NOMO-1 treated with dmso at 0.1 percent for 144 hours (cell line): Measurements from ENCODE around the gene WDR90.

Experiments
- DNase-seq: peaks from one replicate; lab custom pipeline; 2025; ENCODE audit not compliant: unreplicated experiment; lab: John Stamatoyannopoulos, UW

WDR90 gene

DNA sequence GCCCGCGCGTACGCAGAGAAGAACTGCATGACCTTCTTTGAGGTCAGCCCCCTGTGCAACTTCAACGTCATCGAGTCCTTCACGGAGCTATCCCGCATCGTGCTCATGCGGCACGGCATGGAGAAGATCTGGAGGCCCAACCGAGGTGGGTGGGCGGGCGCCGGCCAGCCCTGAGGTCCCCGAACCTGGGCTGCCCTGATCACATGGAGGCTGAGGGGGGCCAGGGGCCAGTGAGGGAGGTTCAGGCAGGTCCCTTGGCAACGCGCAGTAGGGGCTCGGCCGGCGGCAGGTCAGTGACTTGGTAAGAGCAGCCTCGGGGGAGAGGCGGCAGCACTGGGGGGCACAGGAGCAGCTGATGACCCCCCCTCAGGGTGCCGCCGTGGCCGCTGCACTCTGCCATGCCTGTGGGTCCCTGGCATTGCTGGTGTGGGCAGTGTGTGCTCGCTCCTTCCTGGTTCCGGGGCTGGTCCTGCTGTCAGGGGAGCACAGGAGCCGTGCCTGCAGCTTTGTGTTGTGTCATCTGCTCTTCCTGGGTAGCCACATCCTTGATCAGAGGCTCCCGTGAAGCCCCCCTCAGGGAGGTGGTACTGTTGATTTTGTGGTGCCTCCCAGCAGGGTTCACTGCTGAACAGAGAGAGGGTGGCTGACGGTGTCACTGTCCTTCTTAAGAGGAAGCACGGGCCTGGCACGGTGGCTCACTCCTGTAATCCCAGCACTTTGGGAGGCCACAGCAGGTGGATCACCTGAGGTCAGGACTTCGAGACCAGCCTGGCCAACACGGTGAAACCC is 23.0 kb upstream of the WDR90 start:
- no peak for DNase-seq

- DNase-seq = no peak
Observed at GRCh38 chr16:626787-627453, 22.2 kb upstream of the WDR90 start.

DNA sequence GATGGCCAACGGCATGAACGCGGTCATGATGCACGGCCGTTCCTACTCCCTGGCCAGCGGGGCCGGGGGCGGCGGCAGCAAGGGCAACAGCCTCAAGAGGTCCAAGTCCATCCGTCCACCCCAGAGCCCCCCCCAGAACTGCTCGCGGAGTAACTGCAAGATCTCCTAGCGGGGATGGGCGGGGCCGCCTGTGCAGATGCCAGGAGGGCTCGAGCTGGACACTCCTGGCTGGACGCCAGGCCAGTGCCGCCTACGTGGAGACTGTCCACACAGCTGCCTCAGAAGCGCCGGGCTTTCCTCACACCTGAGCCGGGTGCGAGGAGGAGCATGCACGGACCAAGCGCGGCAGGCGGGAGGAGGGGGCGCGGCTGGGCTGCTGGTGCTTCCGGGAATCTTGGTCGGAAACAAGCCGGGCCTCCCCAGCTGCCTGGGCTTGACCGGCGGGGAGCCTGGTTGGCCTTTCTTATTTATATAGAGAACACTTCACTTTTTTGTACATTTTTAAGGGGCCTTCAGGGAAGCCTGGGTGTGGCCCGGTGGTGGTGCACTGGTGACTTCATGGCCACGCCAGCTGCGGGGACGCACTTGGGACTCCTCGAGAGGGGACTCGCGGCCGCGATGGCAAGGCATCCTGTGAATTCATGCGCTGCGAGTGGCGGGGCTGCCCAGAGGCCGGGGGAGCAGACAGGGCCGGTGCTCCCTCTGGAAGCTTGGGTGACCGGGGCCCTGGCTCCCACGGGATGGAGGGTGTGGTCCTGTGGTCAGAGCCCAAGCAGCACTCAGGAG is 21.5 kb upstream of the WDR90 start:
- DNase-seq = no peak

DNA sequence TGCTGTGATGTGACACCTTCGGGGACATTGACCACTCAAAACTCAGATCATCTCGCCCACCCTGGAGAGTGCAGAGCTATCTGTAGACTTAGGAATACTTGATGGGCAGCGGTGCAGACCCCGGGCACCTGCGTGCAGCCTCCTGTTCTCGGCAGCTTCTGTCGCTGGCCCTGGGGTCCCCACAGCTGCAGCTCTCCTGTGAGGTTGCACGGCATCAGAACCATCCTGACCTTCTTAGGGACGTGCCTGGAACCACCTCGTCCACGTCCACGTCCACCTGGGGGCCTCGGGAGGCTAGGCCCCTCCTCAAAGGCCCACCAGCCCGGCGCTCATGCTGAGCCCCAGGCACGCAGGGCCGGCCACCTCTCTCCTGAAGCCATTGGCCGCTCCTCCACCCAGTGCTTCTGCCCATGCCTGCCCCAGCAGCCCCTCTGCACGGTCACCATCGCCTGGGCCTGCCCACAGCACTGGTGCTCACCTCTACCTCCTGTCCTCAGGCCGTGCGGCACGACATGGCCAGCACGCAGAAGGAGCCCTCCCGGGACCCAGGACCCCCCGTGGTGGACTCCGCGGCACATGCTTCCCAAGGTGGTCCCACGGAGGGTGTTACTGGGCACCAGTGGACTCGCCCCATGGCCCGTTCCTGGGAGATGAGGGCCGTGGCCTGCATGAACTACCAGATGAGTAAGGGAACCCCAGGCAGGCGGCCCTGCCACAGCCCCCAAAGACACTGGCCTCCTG is 20.7 kb upstream of the WDR90 start:
- DNase-seq = no peak

- DNase-seq = no peak
Observed at GRCh38 chr16:629185-629832, 19.9 kb upstream of the WDR90 start.

GRCh38 chr16:629833-630248 is 19.3 kb upstream of the WDR90 start:
- no peak for DNase-seq

DNA sequence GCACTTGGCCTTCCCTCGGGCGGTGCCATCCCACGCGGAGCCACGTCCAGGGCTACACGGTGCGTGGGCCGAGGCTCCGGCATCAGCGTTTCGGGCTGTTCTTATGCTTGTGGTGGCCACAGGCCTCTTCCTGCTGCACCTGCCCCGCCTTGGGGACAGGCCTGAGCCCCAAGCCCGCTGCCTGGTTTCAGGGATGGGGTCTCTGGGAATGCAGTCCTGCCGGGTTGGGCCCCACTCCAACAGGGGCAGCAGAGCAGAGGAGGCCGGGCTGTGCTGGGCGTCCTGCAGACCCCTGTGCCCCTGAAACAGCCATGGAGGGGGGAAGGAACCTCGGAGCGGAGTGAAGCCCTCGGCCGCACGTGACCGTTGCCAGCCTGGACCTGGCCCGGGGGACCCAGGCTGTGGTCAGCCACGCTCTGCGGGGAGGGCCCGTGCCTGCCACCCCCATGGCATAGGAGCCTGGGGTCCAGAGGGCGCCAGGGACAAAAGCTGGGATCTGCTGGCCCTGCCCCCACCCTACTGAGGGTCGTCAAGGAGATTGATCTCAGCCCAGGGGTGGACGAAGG is 18.8 kb upstream of the WDR90 start:
- no peak for DNase-seq

DNA sequence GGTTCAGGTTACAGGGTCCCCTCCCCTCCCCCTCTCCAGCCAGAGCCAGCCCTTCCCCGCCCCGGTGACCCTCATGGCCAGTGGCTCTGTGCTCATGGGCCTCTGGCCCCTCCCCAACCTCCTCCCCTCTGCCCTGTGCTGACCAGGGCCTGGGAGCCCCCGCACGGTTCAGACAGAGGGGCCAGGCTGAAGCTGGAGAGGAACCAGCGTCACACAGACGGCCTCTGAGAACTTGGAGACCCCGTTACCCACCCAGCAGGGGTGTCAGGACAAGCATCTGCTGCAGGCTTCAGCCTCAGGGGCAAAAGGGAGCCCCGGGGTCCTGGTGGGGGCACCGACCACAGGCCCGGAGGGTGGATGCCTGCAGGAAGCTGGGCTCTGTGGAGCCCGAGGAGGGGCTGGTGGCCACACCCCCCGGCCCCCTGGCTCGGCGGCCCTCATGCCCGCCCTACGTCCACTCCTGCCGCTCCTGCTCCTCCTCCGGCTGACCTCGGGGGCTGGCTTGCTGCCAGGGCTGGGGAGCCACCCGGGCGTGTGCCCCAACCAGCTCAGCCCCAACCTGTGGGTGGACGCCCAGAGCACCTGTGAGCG is 18.3 kb upstream of the WDR90 start, which contains the start of gene WFIKKN1:
Gene WFIKKN1, plus strand, starts transcription at position 171 of the 591 bp plus-strand sequence. Its CDS starts 269 bp downstream, at position 440.
- DNase-seq = no peak

GRCh38 chr16:631808-632358 is 17.3 kb upstream of the WDR90 start:
- no peak for DNase-seq

DNA sequence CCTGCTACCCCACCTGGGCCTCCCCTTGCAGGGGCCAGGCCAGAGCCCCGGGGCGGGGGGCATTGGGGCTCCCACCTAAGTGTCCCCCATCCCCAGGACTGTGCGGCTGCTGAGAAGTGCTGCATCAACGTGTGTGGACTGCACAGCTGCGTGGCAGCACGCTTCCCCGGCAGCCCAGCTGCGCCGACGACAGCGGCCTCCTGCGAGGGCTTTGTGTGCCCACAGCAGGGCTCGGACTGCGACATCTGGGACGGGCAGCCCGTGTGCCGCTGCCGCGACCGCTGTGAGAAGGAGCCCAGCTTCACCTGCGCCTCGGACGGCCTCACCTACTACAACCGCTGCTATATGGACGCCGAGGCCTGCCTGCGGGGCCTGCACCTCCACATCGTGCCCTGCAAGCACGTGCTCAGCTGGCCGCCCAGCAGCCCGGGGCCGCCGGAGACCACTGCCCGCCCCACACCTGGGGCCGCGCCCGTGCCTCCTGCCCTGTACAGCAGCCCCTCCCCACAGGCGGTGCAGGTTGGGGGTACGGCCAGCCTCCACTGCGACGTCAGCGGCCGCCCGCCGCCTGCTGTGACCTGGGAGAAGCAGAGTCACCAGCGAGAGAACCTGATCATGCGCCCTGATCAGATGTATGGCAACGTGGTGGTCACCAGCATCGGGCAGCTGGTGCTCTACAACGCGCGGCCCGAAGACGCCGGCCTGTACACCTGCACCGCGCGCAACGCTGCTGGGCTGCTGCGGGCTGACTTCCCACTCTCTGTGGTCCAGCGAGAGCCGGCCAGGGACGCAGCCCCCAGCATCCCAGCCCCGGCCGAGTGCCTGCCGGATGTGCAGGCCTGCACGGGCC is 16.5 kb upstream of the WDR90 start:
- no peak for DNase-seq

DNA sequence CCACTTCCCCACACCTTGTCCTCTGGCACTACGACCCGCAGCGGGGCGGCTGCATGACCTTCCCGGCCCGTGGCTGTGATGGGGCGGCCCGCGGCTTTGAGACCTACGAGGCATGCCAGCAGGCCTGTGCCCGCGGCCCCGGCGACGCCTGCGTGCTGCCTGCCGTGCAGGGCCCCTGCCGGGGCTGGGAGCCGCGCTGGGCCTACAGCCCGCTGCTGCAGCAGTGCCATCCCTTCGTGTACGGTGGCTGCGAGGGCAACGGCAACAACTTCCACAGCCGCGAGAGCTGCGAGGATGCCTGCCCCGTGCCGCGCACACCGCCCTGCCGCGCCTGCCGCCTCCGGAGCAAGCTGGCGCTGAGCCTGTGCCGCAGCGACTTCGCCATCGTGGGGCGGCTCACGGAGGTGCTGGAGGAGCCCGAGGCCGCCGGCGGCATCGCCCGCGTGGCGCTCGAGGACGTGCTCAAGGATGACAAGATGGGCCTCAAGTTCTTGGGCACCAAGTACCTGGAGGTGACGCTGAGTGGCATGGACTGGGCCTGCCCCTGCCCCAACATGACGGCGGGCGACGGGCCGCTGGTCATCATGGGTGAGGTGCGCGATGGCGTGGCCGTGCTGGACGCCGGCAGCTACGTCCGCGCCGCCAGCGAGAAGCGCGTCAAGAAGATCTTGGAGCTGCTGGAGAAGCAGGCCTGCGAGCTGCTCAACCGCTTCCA is 15.7 kb upstream of the WDR90 start:
- DNase-seq = no peak

GRCh38 chr16:634051-634670 is 15.0 kb upstream of the WDR90 start:
- DNase-seq = no peak

GRCh38 chr16:634996-635395 is 14.2 kb upstream of the WDR90 start:
- no peak for DNase-seq

DNA sequence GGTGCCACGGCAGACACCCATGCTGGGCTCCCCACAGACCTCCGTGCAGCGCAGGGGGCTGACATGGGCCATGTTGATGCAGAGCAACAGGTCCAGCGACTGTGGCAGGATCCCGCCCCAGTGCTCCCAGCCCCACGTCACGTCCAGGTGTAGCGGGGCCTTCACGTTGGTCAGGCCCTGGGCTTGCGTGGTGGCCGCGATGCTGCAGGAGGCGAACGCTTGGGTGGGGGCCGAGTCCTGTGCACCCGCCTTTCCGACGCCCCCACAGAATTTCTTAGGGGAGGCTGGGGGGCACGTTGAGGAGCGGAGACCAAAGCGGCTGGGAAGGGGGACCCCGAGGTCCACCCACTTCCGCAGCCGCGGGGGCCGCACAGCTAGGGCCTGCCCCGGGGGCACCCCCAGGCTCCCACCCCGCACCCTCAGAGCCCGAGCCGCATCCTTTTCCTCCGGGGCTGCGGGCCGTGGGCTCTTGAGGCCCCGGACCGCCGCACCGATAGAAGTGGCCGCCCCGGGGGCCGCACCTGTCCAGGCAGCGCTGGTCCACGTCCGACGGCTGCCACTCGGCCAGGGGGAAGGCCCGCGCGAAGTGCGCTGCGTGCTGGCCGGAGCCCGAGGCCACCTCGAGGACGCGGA is 13.5 kb upstream of the WDR90 start:
- no peak for DNase-seq

GRCh38 chr16:636206-637080 is 12.7 kb upstream of the WDR90 start, which contains the start of gene METTL26:
METTL26 (minus strand) TSS chr16:636305; CDS start chr16:636290, 15 bp downstream.
- DNase-seq = peak; percentile 90
